Neural progenitor cell (in vitro differentiated cells): ENCODE data around the gene CIRBP.

ENCODE experiments used
- CTCF ChIP-seq: fragments of 200-600 bp; sonication (generic); IDR thresholded peaks from 2 replicates; pipeline ENCODE4 v1.5.1; 2017; ENCODE audit warnings: antibody characterized with exemption, mild to moderate bottlenecking
- EZH2 ChIP-seq: fragments of 200-600 bp; sonication (generic); IDR thresholded peaks from 2 replicates; pipeline ENCODE4 v1.6.1; 2017; ENCODE audit warnings: antibody characterized with exemption, mild to moderate bottlenecking, moderate library complexity

GRCh38 chr19:1309977-1310852 lies 41.1 kb downstream of the CIRBP start:
- TF ChIP-seq CTCF (no peak), EZH2 (no peak)
